HUES6 (cell line): ENCODE measurements around the gene ABHD8.
"Not testable (repeated sequence)": the region's sequence is repeated elsewhere in the genome, so short reads cannot be mapped to it uniquely, and the experiment has no call there.

Source experiments
- H3K27ac ChIP-seq: 2 replicates; pipeline ENCODE4 v1.7.0; 2013; ENCODE audit warnings: low read depth, mild to moderate bottlenecking, low read length, inconsistent platforms
- H3K27me3 ChIP-seq: 2 replicates; pipeline ENCODE4 v1.6.1; 2013; ENCODE audit warnings: low read length; ENCODE audit not compliant: control insufficient read depth, insufficient read depth
- H3K36me3 ChIP-seq: 2 replicates; pipeline ENCODE4 v1.6.1; 2013; ENCODE audit warnings: low read length; ENCODE audit not compliant: control insufficient read depth, insufficient read depth
- H3K4me1 ChIP-seq: 2 replicates; pipeline ENCODE4 v1.6.1; 2013; ENCODE audit warnings: low read length; ENCODE audit not compliant: control insufficient read depth, insufficient read depth
- H3K4me3 ChIP-seq: 2 replicates; pipeline ENCODE4 v1.5.1; 2013; ENCODE audit warnings: low read depth, low read length
- H3K9ac ChIP-seq: one replicate; pipeline ENCODE4 v1.6.1; 2013; ENCODE audit warnings: mild to moderate bottlenecking, low read length
- H3K9me3 ChIP-seq: 2 replicates; pipeline ENCODE4 v1.6.1; 2013; ENCODE audit warnings: low read depth, low read length; ENCODE audit not compliant: control insufficient read depth, insufficient read depth

ABHD8 gene

DNA sequence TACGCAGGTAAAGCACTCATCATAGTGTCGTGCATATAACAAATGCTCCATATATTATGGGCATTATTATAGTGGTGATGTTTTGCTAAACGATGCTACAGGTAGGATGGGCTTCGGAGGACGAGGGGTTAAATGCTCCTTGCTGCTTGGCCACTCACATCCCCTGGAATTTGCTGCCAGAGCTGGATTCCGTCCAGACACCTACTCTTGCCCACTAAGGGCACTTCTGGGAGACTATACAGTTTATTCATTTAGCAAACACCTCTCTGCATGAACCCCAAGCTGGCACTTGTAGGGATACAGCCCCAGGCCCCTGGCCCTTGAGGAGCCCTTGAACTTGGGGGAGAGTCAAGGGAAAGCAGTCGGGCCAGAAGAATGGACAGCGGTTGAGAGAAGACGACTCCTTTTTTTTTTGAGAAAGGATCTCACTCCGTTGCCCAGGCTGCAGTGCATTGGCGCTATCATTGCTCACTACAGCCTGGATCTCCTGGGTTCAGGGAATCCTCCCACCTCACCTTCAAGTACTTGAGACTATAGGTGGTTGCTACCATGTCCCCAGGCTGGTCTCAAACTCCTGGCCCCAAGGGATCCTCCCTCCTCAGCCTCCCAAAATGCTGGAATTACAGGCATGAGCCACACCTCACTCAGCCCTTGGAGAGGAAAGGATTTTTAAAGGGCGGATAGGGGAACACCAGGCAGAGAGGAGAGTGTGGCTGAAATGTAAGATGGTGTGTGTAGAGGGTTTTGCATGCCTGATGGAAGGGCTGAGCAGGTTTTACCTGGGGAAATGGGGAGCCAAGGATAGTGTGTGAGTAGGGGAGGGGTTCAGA lies 1.4 kb upstream of the ABHD8 start:
- H3K27me3 ChIP-seq, result no peaks in the 10 kb centered on the region
- H3K9ac ChIP-seq, result no peak overlapping the region
- H3K9me3 ChIP-seq, result no peaks in the 10 kb centered on the region
- H3K4me3 ChIP-seq, result peak overlapping the region; percentile 5; the same call in 1 of the 2 replicates
- no peak overlapping the region for H3K27ac ChIP-seq
- H3K4me1 ChIP-seq, result peaks cover 32% of the 10 kb centered on the region
- peaks cover 7% of the 10 kb centered on the region for H3K36me3 ChIP-seq

DNA sequence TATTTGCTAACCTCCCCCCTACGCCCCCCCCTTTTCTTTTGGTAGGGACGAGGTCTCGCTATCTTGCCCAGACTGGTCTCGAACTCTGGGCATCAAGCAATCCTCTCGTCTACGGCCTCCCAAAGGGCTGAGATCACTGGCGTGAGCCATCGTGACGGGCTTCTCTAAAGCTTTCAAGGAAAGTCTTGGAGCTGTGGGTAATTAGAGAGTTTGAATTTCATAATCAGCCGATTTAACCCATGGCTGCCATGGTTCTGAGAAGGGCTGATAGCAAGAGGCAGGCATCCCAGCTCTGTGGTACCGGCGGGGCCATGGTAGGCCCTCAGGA lies 679 bp upstream of the ABHD8 start:
- Histone ChIP-seq H3K27ac (no peak overlapping the region), H3K27me3 (no peaks in the 10 kb centered on the region), H3K36me3 (peaks cover 8% of the 10 kb centered on the region), H3K9ac (no peak overlapping the region), H3K9me3 (no peaks in the 10 kb centered on the region), H3K4me3 (0 out of 2 replicates have a peak overlapping the region, but pooled peaks have one; percentile 64), H3K4me1 (peaks cover 32% of the 10 kb centered on the region)

DNA sequence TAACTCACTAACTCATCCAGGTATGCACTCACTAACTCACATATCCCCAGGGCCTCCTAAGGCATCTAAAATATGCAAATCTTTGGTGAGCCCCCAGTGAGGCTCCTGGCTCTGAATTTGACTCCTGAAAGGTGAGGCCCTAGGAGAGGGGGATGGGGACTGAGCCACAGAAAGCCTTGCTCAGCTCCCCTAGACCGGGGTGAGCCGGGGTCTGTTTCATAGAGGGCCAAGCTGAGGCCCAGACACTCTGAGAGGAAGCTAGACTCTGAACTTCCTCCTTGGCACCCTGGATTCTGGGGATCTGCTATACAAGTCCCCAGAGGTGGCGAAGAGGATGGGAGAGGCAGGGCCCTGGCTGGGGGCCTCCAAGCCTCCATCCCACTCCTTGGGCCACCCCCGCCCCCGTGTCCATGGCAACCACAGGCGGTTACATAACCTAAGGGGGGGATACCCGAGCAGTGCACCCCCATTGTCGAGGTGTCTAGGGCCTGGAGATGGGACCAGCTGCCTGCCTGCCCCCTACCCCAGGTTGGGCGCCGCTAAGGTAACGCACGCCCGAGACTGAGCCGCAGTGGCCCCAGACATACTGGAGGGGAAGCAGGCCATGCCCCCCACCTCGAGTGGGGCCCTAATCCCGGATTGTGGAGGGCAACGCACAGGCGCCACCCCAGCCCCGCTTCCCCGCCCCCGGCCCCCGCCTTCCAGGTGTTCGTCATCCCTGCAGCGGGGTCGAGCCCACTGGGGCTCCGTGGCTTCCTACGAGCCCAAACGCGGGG lies 646 bp downstream of the ABHD8 start:
- Histone ChIP-seq H3K9ac (peak overlapping the region; percentile 41), H3K4me3 (peak overlapping the region; percentile 64), H3K27me3 (no peaks in the 10 kb centered on the region), H3K36me3 (peaks cover 16% of the 10 kb centered on the region), H3K27ac (peak overlapping the region; percentile 37; the same call in 1 of the 2 replicates), H3K9me3 (peaks cover 4% of the 10 kb centered on the region; the same call in 1 of the 2 replicates), H3K4me1 (peaks cover 32% of the 10 kb centered on the region)

DNA sequence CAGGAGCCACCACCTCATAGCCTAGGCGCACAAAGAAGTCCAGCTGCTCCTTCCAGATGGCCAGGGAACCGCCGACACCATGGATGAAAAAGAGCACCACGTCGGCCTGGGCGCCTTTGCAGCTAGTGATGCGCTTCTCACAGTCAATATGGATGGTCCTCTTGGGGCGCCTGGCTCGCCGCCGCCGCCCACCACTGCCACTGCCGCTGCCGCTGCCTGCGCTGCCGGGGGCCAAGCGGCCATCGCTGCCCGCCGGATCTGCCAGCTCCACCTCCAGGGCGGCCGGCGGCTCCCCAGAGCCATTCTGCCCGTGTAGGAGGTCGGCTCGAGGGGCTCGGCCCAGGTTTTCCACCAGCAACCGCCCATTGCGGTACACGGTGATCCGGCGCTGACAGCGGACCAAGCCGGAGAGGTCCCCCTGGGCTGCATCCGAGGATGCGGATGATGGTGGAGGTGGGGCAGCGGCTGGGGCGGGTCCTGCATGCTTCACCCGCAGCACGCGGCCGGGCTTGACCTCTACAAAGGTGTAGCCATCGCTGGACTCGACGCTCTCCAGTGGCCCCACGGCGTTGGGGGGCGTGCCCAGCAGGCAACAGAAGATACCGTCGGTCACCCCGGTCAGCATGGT lies 2.1 kb downstream of the ABHD8 start:
- H3K9ac ChIP-seq, result no peak overlapping the region
- H3K4me1 ChIP-seq, result peaks cover 27% of the 10 kb centered on the region
- no peak overlapping the region for H3K27ac ChIP-seq
- peaks cover 4% of the 10 kb centered on the region; the same call in 1 of the 2 replicates for H3K9me3 ChIP-seq
- no peaks in the 10 kb centered on the region for H3K27me3 ChIP-seq
- no peak overlapping the region for H3K4me3 ChIP-seq
- H3K36me3 ChIP-seq, result peaks cover 20% of the 10 kb centered on the region

DNA sequence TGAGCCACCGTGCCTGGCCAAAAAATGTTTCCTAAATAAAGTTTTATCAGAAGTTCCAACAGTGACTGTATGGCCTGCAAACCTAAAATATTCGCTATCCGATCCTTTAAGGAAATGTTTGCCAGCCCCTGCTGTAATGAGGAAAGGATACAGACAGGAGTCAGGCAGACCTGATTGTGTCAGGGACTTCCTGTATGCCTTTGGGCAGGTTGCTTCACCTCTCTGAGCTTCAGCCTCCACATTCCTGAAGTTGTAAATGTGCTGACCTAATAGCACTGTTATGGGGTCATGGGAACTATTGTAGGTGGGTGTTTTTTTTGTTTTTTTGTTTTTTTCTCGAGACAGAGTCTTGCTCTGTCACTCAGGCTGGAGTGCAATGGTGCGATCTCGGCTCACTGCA lies 6.2 kb downstream of the ABHD8 start:
- H3K4me1 ChIP-seq, result peaks cover 13% of the 10 kb centered on the region
- no peak overlapping the region for H3K27ac ChIP-seq
- H3K4me3 ChIP-seq, result no peak overlapping the region
- peaks cover 23% of the 10 kb centered on the region for H3K36me3 ChIP-seq
- H3K9me3 ChIP-seq, result peaks cover 4% of the 10 kb centered on the region; the same call in 1 of the 2 replicates
- no peaks in the 10 kb centered on the region for H3K27me3 ChIP-seq
- H3K9ac ChIP-seq, result no peak overlapping the region

DNA sequence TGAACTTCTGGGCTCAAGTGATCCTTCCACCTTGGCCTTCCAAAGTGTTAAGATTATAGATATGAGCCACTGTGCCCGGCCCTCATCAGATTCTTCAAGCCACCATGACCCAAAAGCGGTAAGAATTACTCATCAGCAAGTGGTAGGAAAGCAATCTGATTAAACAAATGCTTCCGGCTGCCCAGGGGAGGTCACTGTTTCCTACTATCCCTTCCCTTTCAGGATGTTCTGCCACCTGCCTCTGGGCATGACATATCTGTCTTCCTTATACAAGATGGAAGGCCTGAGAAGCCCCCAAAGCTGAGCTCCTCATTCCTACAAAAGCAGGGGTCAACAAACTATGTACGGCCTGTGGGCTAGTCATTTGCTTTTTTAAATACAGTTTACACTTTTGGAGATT lies 7.0 kb downstream of the ABHD8 start:
- no peak overlapping the region for H3K27ac ChIP-seq
- peaks cover 11% of the 10 kb centered on the region for H3K4me1 ChIP-seq
- peaks cover 4% of the 10 kb centered on the region; the same call in 1 of the 2 replicates for H3K9me3 ChIP-seq
- H3K36me3 ChIP-seq, result peaks cover 20% of the 10 kb centered on the region
- no peaks in the 10 kb centered on the region for H3K27me3 ChIP-seq
- no peak overlapping the region for H3K4me3 ChIP-seq
- H3K9ac ChIP-seq, result no peak overlapping the region

DNA sequence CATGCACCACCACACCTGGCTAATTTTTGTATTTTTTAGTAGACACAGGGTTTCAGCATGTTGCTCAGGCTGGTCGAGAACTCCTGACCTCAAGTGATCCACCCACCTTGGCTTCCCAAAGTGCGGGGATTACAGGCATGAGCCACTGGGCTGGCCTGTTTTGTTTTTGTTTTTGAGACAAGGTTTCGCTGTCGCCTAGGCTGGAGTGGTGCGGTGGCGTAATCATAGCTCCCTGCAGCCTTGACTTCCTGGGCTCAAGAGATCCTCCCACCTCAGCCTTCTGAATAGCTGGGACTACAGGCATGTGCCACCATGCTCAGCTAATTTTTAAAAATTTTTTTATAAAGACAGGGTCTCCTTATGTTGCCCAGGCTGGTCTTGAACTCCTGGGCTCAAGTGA lies 7.7 kb downstream of the ABHD8 start:
- peaks cover 19% of the 10 kb centered on the region for H3K36me3 ChIP-seq
- H3K4me1 ChIP-seq, result peaks cover 11% of the 10 kb centered on the region
- not testable (repeated sequence) for H3K27me3 ChIP-seq, H3K9me3 ChIP-seq, H3K4me3 ChIP-seq, H3K9ac ChIP-seq, H3K27ac ChIP-seq

DNA sequence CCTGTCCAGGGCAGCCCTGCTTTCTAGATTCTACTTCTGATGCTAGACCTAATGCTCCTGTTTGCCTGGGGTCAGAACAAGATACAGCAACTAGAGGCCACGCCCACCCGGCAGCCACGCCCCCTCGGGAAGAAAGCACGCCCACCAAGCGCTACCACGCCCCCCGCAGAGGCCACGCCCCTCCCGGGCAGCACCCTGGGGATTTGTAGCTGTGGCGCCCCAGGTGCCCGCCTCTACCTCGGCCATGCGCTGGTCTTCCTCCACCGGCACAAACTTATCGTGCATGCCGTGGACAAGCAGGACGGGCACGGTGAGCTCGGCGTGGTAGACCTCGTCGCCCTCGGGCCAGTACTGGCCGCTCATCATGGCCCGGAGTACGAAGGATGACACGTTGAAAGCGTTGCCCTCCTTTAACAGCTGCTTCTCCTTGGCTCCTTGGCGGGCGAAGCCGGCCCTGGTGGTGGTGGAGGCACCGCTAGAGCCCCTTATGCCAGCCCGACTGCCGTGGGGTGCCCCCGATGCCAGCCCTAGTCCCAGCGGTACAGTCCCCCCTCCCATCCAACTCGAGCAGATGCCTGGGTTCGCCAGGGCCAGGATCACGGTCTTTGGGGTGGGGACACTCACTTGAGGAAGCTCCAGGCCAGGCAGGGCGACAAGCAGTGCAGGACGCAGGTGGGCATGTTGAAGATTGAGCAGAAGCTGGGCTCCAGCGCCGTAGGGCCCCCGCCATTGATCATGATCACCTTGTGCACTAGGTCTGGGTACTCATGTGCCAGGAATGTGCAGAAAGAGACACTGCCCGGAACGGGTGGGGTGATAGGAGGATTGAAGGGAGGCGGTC lies 9.0 kb downstream of the ABHD8 start:
- H3K9me3 ChIP-seq, result peaks cover 4% of the 10 kb centered on the region; the same call in 1 of the 2 replicates
- H3K27me3 ChIP-seq, result no peaks in the 10 kb centered on the region
- H3K27ac ChIP-seq, result no peak overlapping the region
- H3K4me3 ChIP-seq, result peak overlapping the region; percentile 67
- peaks cover 16% of the 10 kb centered on the region for H3K36me3 ChIP-seq
- H3K9ac ChIP-seq, result peak overlapping the region; percentile 29
- H3K4me1 ChIP-seq, result peaks cover 11% of the 10 kb centered on the region

DNA sequence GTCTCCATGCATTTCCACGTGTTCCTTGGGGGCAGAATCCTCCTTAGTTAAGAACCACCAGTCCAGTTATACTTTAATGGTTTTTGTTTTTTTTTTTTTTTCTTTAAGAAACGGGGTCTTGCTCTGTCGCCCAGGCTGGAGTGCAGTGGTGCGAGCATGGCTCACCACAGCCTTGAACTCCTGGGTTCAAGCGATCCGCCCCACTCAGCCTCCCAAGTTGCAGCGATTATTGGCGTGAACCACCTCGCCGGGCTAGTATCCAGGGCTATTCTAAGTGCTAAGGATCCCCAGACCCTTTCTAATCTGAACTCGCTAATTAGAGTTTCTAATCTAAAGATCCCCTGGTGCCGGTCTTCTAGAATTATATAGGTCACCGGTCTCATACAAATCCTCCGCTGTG lies 9.6 kb downstream of the ABHD8 start:
- Histone ChIP-seq H3K36me3 (peaks cover 12% of the 10 kb centered on the region), H3K9me3 (peaks cover 4% of the 10 kb centered on the region; the same call in 1 of the 2 replicates), H3K9ac (no peak overlapping the region), H3K4me1 (peaks cover 11% of the 10 kb centered on the region), H3K27ac (no peak overlapping the region), H3K4me3 (peak overlapping the region; percentile 67), H3K27me3 (no peaks in the 10 kb centered on the region)

DNA sequence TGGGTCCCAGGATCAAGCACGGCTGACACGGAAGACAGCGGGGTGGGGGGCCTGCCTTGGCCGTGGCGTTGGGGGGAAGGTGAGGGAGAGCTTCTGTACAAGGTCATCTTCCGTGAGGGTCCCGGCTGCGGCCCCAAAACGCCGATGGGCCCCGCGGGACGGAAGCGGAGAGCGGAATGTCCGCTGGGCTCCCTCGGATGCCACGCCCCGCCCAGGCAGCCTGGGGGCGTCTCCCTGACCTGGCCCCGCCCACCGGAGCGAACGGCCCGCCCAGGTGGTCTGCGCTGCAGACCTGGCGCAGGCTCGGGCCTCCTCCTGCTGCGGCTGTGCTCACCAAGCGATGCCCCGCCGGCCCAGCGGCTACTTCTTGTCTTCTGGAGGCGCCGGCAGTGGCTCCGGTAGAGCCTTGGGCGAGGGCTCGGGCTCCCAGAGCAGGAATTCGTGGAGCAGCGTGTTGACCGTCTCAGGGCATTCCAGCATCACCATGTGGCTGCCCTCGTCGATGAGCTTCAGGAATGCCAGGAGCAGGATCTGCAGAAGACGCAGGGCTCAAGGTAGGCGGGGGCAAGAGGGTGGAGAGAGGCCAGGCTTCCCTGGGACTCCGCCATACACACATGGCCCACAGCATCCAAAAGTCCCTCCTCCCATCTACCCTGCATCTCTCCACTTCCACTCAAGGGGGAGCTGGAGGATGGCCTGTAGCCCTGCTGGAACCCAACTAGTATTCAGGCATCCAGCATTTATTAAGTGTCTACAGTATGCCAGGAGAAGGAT lies 10.7 kb downstream of the ABHD8 start:
- no peaks in the 10 kb centered on the region for H3K27me3 ChIP-seq
- peak overlapping the region; percentile 67 for H3K4me3 ChIP-seq
- H3K9ac ChIP-seq, result peak overlapping the region; percentile 68
- H3K27ac ChIP-seq, result no peak overlapping the region
- H3K9me3 ChIP-seq, result no peaks in the 10 kb centered on the region
- peaks cover 7% of the 10 kb centered on the region for H3K36me3 ChIP-seq
- H3K4me1 ChIP-seq, result peaks cover 11% of the 10 kb centered on the region
